ENCODE results near the gene LTB. TPM values are rescaled to one million over a fixed set of nuclear protein-coding genes. Genes with fewer than 3 reads are reported as not detected.

The LTB gene
- total and polyA plus RNA-seq, 2 of the 13 experiments (the other 11 are each of a cell fraction or from before 2014, with no cell fraction given), result 0.09 to 0.22 TPM

DNA sequence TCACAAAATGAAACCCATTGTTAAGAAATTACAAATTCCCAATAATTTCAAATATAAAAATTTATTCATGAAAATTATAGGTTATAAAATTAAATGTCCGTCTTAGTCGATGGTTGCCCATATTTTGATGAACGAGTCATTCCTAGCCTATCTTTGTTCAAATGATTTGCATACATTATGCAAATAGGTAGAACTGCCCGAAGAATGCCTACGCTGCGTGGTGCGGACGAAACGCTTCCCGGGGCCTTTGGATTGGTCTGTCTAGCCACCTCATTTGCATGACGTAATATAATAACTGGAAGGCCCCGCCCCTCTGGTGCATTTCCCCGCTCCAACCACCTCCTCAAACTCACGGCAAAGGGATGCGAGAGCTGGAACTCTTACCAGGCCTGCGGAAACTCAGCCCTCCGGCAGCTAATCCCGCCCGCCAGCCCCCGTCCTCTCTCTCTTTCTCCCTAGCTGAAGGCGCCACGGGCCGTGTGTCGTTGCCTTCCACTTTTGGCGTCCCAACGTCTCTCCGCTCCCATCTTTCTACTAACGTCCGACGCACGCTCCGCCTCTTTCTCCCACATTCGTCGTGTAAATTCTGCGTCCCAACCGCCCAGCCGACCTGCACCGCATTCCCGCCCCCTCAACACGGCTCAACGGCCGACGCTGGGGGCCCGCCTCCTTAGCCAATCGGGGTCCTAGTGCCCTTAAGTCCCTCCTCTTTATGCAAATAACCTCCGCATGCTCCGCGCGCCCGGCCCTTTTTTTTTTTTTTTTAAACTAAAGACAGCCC, 37.8 kb upstream of the LTB start (continued):
- TF ChIP-seq E2F1 (CRISPR knock-in tag; IDR thresholded peaks at IDR 0.05) (peak; percentile 89), TMF1 (CRISPR knock-in tag; IDR thresholded peaks at IDR 0.05; ENCODE audit: low read depth) (peak; percentile 88), ZNF235 (CRISPR knock-in tag; IDR thresholded peaks at IDR 0.05; ENCODE audit: borderline replicate concordance) (peak; percentile 26), IRX3 (CRISPR knock-in tag; IDR thresholded peaks at IDR 0.05; ENCODE audit: borderline replicate concordance, low read depth) (peak; percentile 92), ZNF556 (CRISPR knock-in tag; IDR thresholded peaks at IDR 0.05; ENCODE audit: borderline replicate concordance) (no peak), SP5 (CRISPR knock-in tag; IDR thresholded peaks at IDR 0.05; ENCODE audit: borderline replicate concordance, low read depth) (peak; percentile 86), ZSCAN21 (CRISPR knock-in tag; IDR thresholded peaks at IDR 0.05; ENCODE audit: borderline replicate concordance) (peak; percentile 82), ZNF816 (CRISPR knock-in tag; IDR thresholded peaks at IDR 0.05; ENCODE audit: borderline replicate concordance) (peak; percentile 31), DPF2 (CRISPR knock-in tag; IDR thresholded peaks at IDR 0.05; ENCODE audit: borderline replicate concordance, low read depth) (0 out of 2 replicates have a peak, but pooled peaks have one; percentile 17), RBM22 (optimal IDR thresholded peaks at IDR 0.05; ENCODE audit: low read length) (no peak), CEBPG (CRISPR knock-in tag; IDR thresholded peaks at IDR 0.05) (peak; percentile 9; the same call in 1 of the 2 replicates), FOXK1 (CRISPR knock-in tag; IDR thresholded peaks at IDR 0.05; ENCODE audit: borderline replicate concordance, low read depth) (no peak), ZNF773 (CRISPR knock-in tag; IDR thresholded peaks at IDR 0.05; ENCODE audit: borderline replicate concordance) (peak; percentile 77), ZNF354B (CRISPR knock-in tag; IDR thresholded peaks at IDR 0.05) (peak; percentile 93; the same call in 1 of the 2 replicates), ZNF136 (CRISPR knock-in tag; IDR thresholded peaks at IDR 0.05; ENCODE audit: low read depth) (no peak), ZNF878 (CRISPR knock-in tag; IDR thresholded peaks at IDR 0.05) (peak; percentile 80; the same call in 1 of the 2 replicates), ZNF792 (CRISPR knock-in tag; IDR thresholded peaks at IDR 0.05) (no peak), JUN (CRISPR knock-in tag; IDR thresholded peaks at IDR 0.05) (peak; percentile 80), HOMEZ (CRISPR knock-in tag; IDR thresholded peaks at IDR 0.05; ENCODE audit: low read depth) (peak; percentile 78; the same call in 1 of the 2 replicates), ARID4A (CRISPR knock-in tag; IDR thresholded peaks at IDR 0.05; ENCODE audit: borderline replicate concordance) (peak; percentile 49; the same call in 1 of the 2 replicates)
- TF ChIP-seq, protein P1, sequence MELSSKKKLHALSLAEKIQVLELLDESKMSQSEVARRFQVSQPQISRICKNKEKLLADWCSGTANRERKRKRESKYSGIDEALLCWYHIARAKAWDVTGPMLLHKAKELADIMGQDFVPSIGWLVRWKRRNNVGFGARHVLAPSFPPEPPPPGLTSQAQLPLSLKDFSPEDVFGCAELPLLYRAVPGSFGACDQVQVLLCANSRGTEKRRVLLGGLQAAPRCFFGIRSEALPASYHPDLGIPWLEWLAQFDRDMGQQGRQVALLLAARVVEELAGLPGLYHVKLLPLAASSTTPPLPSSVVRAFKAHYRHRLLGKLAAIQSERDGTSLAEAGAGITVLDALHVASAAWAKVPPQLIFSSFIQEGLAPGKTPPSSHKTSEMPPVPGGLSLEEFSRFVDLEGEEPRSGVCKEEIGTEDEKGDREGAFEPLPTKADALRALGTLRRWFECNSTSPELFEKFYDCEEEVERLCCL (CRISPR knock-in tag; IDR thresholded peaks at IDR 0.05; ENCODE audit: borderline replicate concordance), result no peak; the same call in 1 of the 2 replicates
